GM18520 (cell line): ENCODE measurements around the gene ACAP2.
"Not testable (repeated sequence)": the region's sequence is repeated elsewhere in the genome, so short reads cannot be mapped to it uniquely, and the experiment has no call there.

Source experiments
- ATAC-seq: cut with Tn5 transposase; IDR thresholded peaks from one replicate; pipeline ENCODE4 v1.9.1; 2021; ENCODE audit not compliant: unreplicated experiment

The ACAP2 gene

GRCh38 chr3:195249057-195249770, 193.6 kb downstream of the ACAP2 start:
- no peak for ATAC-seq

- ATAC-seq: no peak
Observed at GRCh38 chr3:195248281-195248680, 194.5 kb downstream of the ACAP2 start.

- no peak for ATAC-seq
Observed at GRCh38 chr3:195247863-195248189, 195.0 kb downstream of the ACAP2 start.

- ATAC-seq: no peak
Observed at GRCh38 chr3:195247086-195247862, 195.5 kb downstream of the ACAP2 start.

GRCh38 chr3:195246581-195246995, 196.2 kb downstream of the ACAP2 start:
- ATAC-seq: no peak

DNA sequence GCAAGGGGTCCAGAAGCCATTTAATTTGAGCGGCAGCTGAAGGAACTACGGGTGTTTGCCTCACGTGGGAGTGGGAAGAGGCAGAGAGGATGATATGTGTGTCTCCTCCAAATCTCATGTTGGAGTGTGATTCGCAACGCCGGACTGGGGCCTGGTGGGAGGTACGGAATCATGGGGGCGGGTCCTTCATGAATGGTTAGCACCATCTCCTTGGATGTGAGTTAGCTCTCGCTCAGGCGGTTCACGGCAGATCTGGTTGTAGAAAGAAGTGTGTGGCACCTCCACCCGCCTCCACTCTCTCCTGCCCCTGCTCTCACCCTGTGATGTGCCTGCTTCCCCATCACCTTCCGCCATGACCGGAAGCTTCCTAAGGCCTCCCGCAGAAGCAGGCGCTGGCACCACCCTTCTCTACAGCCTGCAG, 197.3 kb downstream of the ACAP2 start:
- ATAC-seq: no peak

DNA sequence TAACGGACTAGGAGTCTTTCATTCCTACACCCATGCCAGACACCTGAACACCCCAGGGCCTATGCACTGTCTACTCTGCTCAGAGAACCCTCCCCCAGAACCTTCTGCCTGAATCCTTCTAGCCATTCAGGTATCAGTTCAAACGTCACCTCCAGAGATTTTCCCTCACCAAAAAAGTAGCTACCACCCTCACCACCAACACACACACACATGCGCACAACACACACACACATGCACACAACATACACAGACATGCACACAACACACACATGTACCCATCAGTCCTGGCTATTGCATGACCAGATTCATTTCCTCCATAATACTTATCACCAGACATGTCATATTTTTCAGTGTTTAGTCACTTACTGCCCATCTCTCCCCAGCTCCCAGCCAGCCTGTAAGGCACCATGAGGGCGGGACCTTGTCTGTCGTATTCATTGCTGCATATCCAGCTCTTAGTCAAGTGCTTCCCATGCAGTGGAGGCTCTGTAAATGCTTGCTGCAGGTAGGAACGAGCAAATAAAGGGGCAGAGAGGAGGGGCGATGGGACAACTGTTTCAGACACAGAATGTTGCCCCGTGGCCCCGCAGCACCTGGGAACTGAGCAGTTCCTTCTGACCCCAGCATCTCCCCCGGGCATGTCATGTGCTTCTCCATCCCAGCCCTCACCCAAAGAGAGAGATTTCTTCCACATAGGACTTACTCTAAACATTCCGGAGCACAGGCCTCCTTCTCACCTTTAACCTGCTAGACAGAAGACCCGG, 201.0 kb downstream of the ACAP2 start:
- no peak for ATAC-seq

DNA sequence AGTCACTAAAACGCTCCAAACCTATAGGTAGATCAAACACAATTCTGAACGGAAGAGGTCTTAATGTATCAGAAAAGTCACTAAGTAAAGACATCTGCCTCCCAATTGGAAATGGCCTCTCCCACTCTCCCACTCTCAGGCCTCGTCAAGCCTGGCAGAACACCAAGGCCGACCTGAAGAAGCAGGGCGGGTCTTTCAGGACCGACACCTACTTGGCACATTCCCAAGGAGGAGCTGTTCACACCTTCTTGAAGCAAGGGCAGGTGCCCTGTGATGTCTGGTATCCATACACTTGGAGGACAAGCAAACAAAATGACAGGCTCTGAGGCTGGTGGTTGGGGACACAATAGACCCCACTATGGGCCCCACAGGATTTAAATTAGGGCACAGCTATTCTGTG, 201.9 kb downstream of the ACAP2 start:
- no peak for ATAC-seq

- ATAC-seq: no peak
Observed at GRCh38 chr3:195240171-195240701, 202.6 kb downstream of the ACAP2 start.

DNA sequence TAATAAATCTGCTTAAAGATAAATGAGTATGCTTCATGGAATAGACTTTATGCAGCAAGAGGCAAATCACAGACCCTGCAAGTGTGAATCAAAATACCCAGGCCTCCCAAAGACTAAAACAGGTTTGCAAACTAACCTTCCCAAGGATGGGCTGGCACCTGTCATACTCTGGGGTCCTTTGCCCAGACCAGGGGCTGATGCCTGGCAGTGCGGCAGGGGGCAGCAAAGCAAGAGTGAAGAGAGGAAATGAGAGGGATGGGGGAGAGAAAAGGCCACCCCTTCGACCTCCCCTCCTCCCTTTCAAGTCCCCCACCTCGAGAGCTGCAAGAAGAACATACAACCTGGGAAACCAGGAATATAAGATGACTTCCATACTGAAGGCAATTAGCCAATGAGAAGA, 203.7 kb downstream of the ACAP2 start:
- ATAC-seq: no peak

DNA sequence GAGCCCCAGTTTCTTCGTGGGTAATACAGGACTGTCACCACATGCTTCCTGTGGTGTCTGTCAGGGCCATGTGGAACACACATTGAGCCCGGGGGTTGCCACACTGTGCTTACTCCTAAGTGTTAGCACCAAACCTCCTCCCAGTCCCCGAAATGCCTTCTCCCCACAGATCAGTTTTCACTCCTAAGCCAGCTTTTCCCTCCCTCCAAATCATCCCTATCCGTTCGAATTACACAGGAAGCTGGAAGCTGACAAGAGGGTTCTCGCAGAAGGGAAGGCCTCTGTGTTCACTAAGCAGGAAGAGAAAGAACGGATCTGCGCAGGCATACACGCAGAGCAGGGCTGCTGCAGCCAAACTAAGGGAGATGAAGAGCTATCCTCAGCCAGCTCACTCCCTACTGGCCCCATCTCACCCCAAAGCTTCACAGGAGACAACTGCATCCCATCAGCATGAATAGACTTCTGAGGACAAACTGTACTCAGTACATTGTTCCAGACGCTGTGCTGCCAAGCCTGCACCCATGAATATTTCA, 204.2 kb downstream of the ACAP2 start:
- ATAC-seq: no peak

- no peak for ATAC-seq
Observed at GRCh38 chr3:195238081-195238571, 204.7 kb downstream of the ACAP2 start.

DNA sequence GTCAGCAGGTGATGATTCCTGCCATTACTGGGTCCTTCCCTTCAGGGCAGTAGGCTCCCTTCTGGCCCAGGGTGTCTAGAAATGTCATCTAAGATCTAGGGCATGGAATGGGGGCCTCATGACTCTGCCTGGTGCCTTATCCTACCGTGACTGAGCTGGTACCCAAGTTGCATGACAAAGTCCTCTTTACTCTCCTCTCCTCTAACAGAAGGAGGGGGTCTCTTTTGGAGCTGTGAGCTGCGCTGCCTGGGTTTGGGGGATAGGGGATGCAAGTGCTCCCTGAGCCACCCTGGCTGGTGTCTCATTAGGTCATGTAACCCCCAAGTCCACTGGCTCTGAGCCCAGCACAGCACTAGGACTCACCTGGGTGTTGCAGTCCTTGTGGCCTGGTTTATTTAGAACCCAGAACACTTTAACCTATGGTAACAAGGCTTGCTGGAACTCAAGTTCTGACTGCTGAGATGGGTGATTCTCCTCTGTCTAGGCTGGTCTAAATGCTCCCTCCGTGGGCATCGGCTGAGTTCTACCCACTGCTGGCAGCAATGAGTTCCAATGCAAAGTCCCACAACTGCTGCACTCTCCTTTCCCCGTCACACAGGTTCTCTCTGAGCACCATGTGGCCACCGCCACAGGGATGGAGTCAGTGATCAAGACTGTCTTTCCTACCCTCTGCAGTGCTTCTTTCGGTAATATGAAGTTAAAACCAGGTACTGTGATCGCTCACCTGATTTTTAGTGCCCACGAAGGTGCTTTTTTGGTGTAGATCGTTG, 205.8 kb downstream of the ACAP2 start:
- no peak for ATAC-seq

DNA sequence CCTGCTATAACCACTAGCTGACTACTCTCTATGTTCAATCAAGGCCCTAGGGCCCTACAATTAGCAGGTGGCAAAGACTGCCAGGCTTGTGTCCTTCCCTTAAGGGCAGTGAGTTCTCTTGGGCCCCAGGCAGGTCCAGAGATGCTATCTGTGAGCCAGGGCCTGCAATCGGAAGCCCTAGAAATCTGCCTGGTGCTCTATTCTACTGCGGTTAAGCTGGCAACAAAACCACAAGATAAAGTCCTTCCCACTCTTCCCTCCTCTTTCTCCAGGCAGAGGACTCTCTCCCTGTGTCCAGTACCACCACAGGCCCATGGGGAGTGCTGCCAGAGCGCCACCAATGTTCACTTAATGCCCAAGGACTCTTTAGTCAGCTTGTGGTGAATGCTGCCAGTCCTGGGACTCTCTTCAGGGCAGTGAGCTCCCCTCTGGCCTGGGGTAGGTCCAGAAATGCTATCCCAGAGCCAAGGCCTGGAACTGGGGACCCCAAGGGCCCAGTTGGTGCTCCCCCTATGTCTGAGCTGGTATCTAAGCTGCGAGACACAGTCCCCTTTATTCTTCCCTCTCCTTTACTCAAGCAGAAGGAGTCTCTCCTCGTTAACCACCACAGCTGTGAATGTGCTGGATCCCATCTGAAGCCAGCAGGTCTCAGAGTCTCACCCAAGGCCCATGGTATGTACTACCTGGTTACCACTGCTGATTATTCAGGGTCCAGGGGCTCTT, 206.6 kb downstream of the ACAP2 start:
- no peak for ATAC-seq

DNA sequence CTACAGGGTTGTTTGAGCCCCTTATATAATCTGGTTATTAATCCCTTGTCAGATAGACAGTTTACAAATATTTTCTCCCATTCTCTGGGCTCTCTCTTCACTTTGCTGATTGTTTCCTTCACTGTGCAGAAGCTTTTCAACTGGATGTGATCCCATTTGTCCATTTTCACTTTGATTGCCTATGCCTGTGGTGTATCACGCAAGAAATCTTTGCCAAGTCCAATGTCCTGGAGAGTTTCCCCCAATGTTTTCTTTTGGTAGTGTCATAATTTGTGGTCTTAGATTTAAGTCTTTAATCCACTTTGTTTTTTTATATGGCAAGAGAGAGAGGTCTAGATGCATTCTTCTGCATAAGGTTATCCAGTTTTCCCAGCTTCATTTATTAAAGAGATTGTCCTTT, 212.6 kb downstream of the ACAP2 start:
- ATAC-seq: no peak

DNA sequence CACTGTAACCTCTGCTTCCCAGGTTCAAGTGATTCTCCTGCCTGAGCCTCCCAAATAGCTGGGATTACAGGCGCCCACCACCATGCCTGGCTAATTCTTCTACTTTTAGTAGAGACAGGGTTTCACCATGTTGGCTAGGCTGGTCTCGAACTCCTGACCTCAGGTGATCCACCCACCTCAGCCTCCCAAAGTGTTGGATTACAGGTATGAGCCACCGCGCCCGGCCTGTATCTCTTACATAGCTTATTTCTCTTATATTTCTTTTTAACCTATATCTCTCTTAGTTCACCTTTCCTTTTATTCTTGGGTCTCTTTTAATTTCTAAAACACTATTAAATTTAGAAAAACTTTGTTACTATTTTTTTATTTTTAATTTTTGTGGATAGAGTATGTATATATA, 213.9 kb downstream of the ACAP2 start:
- ATAC-seq: not testable (repeated sequence)

DNA sequence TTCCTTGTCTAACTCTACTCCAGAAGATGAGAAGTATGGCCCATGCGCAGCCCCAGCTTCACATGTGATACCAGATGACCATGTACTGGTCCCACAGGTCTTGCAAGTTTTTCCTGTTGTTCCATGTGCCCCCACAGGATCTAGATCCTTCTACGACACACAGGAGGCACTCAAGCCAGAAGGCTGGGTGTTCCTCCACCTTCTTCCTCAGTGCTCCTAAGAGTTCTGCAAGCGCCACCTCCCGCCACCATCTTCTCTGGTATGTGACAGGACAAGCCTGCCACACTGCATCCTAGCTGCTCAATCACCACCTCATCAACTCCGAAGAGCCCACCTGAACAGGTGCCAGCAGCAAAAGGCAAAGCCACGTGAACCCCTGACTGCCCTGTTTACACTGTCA, 214.9 kb downstream of the ACAP2 start:
- no peak for ATAC-seq

GRCh38 chr3:195226900-195227447, 215.8 kb downstream of the ACAP2 start:
- ATAC-seq: no peak

DNA sequence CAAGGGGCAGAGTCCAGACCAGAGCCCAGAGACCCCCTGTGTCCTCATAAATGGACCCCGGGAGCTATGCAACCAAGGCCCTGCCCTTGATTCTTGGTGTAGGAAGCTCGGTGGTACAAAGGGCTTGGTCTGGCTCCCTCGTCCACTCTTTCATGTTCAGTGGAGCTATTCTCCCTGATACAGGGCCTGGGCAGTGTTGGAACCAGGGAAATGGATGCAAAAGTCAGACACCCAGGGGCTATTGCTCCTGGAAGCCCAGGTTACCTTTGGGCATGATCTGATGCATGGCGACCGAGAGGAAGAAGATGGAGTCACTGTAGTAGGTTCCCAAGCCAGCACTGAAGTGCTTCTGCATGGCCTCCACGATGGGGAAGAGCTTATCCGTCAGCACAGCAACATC, 216.4 kb downstream of the ACAP2 start:
- ATAC-seq: no peak
